Measurements from ENCODE around the gene CDKAL1.
"Not testable (repeated sequence)": the region's sequence is repeated elsewhere in the genome, so short reads cannot be mapped to it uniquely, and the experiment has no call there.

The CDKAL1 gene

DNA sequence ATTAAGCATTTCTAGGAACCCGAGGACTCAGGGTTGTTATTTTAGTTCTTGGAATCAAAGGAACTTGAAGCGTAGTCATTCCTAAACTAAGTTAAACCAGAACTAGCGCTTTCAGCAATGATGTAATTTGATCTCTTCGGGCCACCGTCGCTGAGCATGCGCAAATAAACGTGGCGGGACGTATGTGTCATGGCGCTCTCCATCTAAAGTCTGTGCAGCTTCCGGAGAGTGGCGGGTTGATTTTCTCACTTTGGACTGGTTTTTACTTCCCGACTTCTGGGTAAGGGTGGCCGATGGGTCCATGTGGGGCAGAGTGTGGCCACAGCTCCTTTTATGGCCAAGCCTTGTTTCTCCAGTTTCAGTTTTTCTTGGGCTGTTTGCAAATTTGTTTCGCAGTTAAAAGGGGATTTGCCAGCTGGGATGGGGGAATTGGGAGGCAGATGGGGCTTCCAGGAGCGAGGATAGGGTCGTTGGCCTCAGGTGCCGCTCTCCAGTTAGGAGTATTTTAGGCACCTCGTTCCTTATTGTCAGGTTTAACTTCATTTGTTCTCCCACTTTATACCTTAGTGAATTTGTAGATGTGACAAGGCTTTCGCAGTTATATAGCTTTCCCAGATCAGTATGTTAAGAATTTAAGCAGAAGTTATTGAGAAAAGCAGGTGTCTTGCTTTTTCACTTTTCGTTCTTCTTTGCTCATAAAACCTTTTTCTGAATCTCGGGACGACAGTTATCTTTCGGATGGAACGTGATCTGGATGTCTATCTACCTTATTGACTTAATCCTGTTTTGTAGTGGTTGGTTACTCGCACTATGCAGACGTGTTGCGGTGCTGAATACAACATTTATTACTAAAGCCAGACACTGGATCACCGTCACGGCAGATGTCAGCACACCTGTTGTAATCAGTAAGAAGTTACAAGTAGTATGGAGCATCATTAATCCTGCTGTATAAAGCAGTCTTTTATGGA, at the start of gene CDKAL1:
TSS of gene CDKAL1 (plus strand) at position 163 of the 968 bp plus-strand sequence. CDS start 11,894 bp downstream, outside the sequence.
- peak; percentile 79 for DNase-seq (ENCODE audit: low spot score)

DNA sequence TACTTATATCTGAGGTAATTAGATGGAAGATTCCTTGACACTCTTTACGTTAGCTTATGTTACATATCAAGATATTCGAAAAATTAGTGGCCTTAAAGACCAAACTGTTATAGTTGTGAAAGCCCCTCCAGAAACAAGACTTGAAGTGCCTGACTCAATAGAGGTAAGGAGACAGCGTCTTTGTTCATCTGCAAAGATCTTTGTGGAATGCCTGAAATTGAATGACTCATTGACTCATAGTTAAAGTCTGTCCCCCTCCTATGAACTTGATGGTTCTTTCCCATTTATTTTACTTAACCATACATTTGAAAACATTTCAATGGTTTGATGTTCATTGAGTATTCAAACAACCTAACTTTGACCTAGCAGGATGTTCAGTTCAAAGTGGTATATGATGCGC, 47.6 kb upstream of the CDKAL1 start:
- no peak for DNase-seq (ENCODE audit: low spot score)

DNA sequence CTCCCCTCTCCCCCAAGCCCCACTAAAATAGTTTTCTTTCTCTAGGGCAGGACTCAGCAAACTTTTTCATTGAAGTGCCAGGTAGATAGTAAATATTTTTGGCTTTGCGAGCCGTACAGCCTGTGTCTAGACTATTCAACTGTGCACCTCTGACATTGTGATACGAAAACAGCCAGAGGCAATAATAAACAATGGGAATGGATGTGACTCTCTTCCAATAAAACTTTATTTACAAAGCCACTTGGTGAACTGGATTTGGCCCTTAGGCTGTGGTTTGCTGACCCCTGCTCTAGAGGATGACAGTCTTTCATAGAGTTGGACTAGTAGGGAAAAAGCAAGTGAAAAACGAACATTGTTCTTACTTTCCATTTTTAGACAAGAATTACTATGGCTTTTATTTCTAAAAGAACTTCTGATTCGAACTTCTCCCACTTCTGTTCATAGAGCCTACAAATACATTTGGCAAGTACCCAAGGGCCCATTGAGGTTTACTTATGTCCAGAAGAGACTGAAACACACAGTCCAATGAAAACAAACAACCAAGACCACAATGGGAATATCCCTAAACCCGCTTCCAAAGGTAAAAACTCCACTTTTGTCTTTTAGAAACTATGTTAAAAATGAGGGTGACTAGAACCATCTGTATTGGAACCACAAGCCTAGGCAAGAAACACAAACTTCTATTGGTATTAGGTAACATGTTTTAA, 46.4 kb upstream of the CDKAL1 start:
- DNase-seq (ENCODE audit: low spot score): no peak

DNA sequence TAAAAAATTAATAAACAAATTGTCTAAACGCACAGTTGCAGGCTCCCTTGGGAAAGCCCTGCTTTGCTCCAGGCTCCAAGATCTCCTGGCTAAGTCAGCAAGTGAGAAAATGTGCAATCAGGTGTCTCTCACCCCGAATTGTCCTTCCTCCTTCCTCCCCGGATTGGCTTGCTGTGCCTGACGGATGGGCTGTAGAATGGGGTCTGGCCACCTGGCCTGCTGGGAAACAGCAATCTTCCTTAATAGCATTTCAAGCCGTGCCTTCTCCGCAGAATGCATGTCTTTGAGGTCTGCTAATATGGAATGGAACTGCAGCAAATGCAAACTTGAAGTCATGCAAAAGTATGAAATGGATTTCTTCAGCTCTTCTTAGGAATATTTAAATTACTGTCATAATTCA, 43.7 kb upstream of the CDKAL1 start:
- no peak for DNase-seq (ENCODE audit: low spot score)

DNA sequence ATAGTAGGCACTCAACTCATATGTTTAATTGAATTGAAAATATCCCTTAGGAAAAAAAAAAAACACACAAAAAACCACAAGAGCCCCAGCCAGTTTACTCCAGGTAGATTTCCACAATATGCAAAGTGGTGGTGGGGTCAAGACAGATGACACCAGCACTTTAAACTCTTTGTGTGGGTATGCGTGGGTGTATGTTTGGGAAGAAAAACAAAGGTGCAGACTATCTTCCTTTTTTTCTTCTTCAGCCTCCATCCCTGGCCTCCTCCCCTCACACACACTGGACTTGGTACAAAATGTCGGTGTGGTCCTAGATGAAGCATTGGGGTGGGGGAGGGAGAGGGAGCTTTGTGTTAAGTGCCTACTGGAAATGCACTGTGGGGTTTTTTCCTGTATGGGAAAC, 42.2 kb upstream of the CDKAL1 start:
- DNase-seq (ENCODE audit: low spot score): no peak

DNA sequence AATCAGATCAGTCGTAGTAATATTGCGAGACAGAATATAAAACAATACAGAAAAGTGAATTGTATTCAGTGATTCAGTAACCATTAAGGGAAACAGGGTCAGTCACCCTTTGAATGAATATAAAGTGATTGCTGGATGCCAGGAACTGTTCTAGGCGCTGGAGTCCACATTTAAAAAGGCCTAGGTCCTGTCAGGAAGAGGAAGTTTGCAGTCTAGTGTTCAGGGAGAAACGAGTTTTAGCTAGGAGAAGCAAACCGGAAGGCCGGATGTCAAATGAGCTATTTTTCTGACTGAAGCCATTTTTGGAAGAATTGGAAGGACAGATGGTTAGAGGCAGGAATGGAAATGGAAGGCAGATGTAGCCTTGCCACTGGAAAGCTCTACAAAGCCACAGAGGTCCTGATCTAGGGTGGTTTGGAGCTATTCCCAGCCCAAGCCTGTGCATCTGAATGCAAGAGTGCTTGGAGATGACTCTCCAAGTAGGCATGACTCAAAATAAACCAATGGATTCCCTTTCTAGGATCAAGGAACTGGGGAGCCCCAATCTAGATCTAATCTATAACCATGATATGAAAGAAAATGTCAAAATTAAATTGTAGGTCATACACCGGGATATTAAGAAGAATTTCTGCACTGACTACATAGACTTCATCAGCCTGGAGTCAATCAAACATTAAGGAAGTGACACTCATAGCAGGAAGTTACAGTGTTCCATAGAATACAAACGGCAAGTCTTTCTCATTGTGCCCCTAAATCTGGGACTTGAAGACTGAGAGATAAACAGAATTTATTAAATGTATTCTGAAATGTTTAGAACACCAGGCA, 36.8 kb upstream of the CDKAL1 start:
- no peak for DNase-seq (ENCODE audit: low spot score)

DNA sequence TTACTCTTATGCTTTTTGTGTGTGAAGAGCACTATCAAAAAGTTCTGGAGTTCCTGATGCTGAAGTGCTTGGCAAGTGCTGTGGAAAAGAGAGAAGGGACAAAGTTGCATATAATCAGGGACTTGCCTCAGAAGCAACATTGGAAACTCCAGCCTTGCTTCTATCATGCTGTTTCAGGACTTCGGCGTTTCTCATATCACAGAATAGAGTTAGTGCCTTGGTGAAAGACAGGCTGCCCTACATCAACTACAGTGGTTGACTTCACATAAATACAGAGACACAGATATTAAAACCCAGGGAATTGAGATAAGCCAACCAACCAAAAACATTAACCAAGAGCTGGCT, 36.2 kb upstream of the CDKAL1 start:
- no peak for DNase-seq (ENCODE audit: low spot score)

DNA sequence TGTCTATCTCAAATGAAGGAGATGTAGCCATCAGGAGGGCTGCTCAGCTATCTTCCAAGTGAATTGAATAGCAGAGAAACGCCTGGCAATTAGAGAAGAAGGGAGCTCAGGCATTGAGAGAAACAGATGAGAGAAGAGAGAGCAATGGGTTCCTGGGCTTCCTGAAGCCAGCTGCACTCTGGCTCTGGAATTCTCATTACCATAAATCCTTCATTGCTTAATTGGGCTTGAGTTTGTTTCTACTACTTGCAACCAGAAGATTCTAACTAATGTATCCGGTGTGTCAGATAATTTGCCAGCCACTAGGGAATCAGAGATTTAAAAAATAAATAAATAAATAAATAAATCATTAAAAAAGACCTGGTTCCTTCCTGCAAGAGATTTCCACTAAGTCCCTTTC, 25.0 kb upstream of the CDKAL1 start:
- no peak for DNase-seq (ENCODE audit: low spot score)

DNA sequence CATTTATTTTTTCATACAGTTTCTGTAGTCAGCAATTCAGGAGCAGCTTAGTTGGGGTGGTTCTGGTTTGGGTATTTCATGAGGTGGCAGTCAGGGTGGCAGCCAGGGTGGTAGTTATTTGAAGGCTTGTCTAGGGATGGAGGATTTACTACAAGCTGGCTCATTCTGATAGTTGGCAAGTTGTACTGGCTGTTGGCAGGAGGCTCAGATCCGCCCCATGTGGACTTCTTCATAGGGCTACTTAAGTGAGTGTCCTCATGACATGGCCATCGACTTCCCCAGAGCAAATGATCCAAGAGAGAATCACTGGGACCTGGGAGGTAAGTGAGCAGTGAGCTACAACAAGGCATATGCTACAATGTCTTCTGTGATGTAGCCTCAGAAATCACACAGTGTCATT, 22.4 kb upstream of the CDKAL1 start:
- no peak for DNase-seq (ENCODE audit: low spot score)

DNA sequence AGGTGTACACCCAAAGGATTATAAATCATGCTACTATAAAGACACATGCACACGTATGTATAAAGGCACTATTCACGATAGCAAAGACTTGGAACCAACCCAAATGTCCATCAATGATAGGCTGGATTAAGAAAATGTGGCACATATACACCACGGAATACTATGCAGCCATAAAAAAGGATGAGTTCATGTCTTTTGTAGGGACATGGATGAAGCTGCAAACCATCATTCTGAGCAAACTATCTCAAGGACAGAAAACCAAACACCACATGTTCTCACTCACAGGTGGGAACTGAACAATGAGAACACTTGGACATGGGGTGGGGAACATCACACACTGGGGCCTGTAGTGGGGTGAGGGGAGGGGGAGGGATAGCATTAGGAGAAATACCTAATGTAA, 9.0 kb upstream of the CDKAL1 start:
- DNase-seq (ENCODE audit: low spot score): not testable (repeated sequence)

DNA sequence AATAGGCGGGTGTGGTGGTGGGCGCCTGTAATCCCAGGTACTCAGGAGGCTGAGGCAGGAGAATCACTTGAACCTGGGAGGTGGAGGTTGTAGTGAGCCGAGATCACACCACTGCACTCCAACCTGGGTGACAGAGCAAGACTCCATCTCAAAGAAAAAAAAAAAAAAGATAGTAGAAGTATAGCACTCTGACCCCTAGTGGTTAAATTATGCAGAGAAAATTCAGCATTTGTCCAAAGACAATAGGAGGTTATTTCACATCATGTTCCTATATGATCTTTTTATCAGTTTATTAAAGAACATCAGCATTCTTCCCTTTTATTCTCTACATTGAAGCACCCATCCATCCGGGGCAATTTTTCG, 5.2 kb upstream of the CDKAL1 start:
- DNase-seq (ENCODE audit: low spot score): peak; percentile 28

DNA sequence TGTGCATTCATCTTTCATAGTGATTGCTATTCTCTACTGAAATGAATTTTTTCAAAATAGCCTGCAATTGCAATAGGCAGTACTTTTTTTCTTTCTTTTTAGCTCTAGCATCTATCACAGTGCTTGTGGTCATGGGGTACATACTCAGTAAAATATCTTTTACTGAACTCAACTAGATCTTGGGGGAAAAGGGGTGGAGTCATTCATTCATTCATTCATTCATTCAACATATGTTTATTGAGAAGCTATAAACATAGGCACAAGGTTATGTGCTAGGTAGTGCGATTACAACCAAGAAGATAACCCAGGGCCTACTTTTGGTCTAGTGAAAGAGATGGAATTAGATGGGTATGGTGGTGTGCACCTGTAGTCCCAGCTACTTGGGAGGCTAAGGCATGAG, 1.4 kb upstream of the CDKAL1 start:
- no peak for DNase-seq (ENCODE audit: low spot score)

DNA sequence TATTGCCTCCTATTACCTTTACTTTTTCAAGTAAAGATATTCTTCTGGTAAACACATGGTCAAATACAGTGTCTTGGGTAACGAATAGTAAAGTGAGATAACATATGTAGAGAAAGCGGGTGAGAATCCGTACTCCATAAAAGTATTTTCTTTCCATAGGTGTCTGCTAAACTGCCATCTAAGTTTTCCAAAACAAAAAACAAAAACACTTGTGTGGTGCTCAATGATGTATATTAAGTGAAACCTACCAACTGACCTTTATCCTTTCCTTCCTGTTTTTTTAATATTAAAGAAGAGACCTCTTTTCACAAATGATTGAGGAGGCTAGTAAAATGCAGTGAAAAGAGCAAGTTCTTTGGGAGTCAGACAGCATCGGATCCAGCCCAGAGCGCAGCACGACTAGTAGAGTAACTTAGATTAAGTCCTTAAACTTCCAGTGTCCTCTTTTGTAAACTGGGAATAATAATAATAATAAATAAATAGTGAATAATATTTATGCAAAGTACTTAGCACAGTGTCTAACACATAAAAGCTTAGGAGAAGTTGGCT, 437 bp upstream of the CDKAL1 start:
- no peak for DNase-seq (ENCODE audit: low spot score)

DNA sequence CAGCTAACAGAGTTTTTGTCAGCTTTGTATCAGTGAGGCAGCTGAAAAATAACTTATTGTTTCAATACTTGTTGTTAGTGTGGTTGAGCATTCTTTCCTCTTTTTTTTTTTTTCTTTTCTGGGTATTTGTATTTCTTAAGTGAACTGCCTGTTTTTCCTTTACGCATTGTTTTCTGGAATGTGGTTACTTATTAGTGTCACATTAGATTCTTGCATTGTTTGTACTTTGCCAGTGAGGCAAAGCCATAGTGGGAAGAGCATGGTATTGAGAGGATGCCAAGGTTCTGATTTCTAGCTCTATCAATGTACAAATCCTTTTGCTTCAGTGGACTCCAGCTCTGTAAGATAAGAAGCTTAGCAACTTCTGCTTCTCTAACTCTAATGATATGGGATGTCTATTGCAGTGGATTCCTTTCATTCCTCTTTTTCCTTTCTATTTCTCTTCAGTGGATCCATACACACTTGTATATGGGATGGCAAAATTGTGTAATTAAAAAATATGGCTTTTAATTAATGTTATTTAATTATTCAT, 3.9 kb downstream of the CDKAL1 start:
- no peak for DNase-seq (ENCODE audit: low spot score)

DNA sequence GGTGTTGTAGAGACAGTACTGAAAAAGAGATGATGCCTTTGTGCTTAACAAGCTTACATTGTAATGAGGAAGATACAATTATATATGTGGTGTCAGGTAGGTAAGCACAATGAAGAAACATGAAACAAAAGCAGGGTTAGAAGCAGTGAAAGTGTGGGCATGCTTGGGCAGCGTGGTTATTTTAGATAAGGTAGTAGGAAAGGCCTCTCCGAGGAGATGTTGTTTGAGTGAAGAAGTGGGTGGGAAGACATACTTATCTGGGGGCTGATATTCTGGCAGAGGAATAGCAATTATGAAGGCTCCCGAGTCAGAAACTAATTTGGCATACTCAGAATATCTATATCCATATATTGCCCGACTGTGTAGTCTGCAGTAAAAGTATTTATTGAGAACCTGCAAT, 4.7 kb downstream of the CDKAL1 start:
- no peak for DNase-seq (ENCODE audit: low spot score)

DNA sequence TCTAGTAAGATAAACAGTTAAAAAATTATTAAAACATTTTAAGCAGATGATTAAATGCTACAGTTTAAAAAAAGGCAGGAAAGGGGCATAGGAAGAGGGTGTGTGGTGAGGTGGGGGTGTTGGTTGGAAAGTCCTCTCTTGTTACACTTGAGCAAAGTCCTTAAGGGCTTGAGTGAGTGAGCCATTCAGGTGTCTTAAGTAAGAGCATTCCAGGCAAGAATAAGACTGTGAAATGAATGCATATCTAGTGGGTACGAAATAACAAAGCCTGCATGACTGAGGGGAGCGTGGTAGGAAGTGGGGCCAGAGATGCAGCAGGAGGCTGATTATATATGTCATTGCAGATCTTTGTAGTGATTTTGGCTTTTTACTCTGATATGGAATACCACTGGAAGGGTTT, 5.1 kb downstream of the CDKAL1 start:
- DNase-seq (ENCODE audit: low spot score): no peak

DNA sequence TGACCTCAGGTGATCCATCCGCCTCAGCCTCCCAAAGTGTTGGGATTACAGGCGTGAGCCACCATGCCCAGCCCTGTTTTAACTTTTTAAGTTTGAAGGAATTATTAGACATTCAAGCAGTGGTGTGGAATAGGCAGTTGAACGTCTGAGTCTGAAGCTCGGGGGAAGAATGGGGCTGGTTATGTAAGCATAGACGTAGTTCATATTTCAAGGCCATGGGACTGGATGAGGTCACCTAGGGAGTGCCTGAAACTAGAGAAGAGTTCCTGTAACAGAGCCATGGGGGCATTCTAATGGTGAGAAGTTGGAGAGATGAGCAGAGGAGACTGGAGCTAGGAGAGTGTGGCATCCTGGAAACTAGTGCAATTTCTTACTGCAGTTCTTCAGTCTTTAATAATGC, 6.4 kb downstream of the CDKAL1 start:
- DNase-seq (ENCODE audit: low spot score): no peak

DNA sequence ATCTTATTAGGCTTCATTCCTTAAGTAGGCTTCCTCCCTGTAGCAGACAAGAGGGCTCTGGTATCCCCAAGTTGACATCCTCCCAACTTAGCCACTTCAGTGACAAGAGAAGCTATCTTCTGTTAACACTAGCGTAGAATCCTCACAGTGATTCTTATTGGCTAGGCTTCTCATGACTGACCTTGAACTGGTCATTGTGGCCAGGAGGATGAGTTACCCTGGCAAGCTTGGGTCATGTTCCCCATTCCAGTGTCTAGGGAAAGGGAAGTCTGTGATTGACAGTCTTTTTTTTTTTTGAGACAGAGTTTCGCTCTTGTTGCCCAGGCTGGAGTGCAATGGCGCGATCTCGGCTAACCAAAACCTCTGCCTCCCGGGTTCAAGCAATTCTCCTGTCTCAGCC, 7.1 kb downstream of the CDKAL1 start:
- DNase-seq (ENCODE audit: low spot score): no peak

DNA sequence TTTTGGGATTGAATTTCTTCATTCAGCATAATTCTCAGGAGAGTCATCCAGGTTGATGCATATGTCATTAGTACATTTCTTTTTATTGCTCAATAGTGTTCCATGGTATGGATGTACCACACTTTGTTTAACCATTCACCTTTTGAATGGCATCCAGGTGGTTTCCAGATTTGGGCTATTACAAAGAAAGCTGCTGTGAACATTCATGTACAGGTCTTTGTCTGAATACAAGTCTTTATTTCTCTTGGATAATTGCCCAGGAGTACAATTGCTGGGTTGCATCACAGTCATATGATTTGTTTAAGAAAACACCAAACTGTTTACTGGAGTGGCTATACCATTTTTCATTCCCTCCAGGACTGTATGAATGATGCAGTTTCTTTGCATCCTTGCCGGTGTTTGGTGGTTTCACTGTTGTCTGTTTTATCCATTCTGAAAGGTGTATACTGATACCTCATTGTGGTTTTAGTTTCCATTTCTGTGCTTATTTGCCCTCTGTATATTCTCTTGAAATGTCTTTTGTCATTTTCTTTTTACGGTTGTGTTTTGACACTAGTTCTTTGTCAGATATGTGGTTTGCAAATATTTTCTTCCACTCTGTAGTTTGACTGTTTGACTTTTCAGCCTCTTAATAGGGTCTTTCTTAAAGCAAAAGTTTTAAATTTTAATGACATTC, 8.8 kb downstream of the CDKAL1 start:
- no peak for DNase-seq (ENCODE audit: low spot score)

DNA sequence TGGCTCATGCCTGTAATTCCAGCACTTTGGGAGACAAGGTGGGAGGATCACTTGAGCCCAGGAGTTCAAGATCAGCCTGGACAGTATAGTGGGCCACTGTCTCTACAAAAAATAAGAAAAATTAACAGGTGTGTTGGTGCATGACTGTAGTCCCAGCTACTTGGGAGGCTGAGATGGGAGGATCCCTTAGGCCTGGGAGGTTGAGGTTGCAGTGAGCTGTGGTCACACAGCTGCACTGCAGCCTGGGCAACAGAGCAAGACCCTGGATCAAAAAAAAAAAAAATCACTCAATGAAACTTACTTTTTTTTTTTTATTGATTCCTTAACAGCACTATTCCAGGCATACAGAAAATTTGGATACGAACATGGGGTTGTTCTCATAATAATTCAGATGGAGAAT, 14.0 kb downstream of the CDKAL1 start:
- DNase-seq (ENCODE audit: low spot score): no peak

DNA sequence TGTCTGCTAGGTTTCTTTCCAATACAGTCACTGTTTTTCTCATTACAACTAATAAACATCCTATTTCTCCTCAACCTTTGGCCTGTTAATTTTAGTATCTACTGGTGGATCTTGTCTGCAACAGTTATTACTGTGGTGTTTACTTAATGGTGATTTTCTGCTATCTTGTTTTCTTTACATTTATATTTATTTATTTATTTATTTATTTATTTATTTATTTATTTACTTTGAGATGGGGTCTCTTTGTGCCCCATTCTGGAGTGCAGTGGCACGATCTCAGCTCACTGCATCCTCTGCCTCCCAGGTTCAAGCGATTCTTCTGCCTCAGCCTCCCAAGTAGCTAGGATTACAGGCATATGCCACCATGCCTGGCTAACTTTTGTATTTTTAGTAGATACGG, 15.1 kb downstream of the CDKAL1 start:
- not testable (repeated sequence) for DNase-seq (ENCODE audit: low spot score)

DNA sequence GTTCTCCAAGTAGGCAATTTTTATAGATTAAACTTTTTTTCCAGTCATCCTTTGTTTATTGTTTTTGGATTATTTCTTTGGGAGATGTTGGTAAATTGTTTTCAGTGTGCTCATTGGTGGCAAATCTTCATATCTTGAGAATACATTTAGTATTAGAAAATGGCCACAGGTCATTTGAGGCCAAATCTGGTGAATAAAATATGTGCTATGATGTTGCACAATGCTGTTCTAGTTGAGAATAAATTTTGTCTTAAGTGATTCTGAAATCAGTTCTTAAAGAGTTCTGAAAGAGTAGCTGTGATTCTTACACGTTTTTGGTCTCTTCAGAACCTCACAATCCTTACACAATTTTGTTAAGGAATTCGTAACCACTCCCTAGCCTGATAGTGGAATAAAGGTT, 20.1 kb downstream of the CDKAL1 start:
- DNase-seq (ENCODE audit: low spot score): no peak
